Mammary epithelial cell (primary cell): Measurements from ENCODE around the gene OR4D11.

Source experiments
- EZH2 ChIP-seq: IDR thresholded peaks from 2 replicates; pipeline ENCODE4 v1.6.1; 2012; ENCODE audit warnings: low read length, inconsistent platforms, borderline replicate concordance
- TF ChIP-seq, protein P1 (sequence below), 2 donors: IDR thresholded peaks in 1 of 2; conservative IDR thresholded peaks in 1 of 2; 2 replicates each; pipeline ENCODE4 v1.5.1; 2011 to 2012; ENCODE audit warnings: inconsistent platforms in 2 of 2, low read length in 2 of 2, mild to moderate bottlenecking in 2 of 2, control low read depth in 1 of 2, low read depth in 1 of 2; ENCODE audit not compliant: insufficient read depth in 1 of 2; ENCODE audit errors: extremely low read depth in 1 of 2

DNA sequence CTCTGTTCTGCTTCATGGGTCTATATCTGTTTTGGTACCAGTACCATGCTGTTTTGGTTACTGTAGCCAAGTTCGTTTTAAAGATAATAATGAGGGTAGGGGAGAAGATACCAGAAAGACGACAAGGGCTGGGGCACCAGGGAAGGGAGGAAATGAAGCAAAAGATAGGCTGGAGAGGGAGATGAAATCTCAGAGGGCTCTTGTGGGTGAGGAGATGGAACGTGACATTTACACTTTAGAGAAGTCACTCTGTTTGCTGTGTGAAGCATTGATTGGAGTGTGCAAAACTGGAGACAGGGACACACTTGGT, 41.4 kb downstream of the OR4D11 start:
- TF ChIP-seq, protein P1, sequence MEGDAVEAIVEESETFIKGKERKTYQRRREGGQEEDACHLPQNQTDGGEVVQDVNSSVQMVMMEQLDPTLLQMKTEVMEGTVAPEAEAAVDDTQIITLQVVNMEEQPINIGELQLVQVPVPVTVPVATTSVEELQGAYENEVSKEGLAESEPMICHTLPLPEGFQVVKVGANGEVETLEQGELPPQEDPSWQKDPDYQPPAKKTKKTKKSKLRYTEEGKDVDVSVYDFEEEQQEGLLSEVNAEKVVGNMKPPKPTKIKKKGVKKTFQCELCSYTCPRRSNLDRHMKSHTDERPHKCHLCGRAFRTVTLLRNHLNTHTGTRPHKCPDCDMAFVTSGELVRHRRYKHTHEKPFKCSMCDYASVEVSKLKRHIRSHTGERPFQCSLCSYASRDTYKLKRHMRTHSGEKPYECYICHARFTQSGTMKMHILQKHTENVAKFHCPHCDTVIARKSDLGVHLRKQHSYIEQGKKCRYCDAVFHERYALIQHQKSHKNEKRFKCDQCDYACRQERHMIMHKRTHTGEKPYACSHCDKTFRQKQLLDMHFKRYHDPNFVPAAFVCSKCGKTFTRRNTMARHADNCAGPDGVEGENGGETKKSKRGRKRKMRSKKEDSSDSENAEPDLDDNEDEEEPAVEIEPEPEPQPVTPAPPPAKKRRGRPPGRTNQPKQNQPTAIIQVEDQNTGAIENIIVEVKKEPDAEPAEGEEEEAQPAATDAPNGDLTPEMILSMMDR (conservative IDR thresholded peaks at IDR 0.05 in 1 of 2, IDR thresholded peaks at IDR 0.05 in 1 of 2; ENCODE audit: extremely low read depth in 1 of 2, insufficient read depth in 1 of 2, low read depth in 1 of 2, low read length in 2 of 2), result no peak
- no peak for TF ChIP-seq EZH2
